HCT116 (cell line): ENCODE data around the gene CNTN4. TPM values are rescaled to one million over a fixed set of nuclear protein-coding genes. Genes with fewer than 3 reads are reported as not detected.

Experiments
- ATAC-seq: fragments of 200-7000 bp; cut with Tn5 transposase; 2 replicates; pipeline ENCODE4 v1.9.1; 2020; ENCODE audit warnings: mild to moderate bottlenecking, moderate library complexity
- BruUV-seq: library from RNA; stranded (reverse); fragments of 400-500 nt; replicated peaks from 2 replicates; lab custom pipeline; 2021; lab: Mats Ljungman, UMichigan
- CTCF ChIA-PET: fragments of 300-600 bp; sonication (Branson Sonifier 250); formaldehyde crosslinking; loops from one replicate; lab custom pipeline; 2021; ENCODE audit warnings: antibody characterized with exemption; lab: Charles Lee
- POLR2A ChIA-PET: fragments of 300-600, 350-600 bp; sonication (Branson Sonifier 250); formaldehyde crosslinking; loops from one replicate; lab custom pipeline; 2021; ENCODE audit warnings: antibody characterized with exemption; lab: Charles Lee
- RAD21 ChIA-PET, 2 experiments: fragments of 300-600 bp; sonication (Branson Sonifier 250); formaldehyde crosslinking; loops; one replicate each; lab custom pipeline; 2023; ENCODE audit warnings: low total read pairs in 2 of 2; ENCODE audit not compliant: uncharacterized antibody in 2 of 2, unreplicated experiment in 2 of 2, low non-redundant PET in 1 of 2; lab: Charles Lee
- DNase-seq: peaks from one replicate; pipeline ENCODE4 v3.0.0-alpha.2; 2010; ENCODE audit warnings: low read depth, low spot score
- H2AFZ ChIP-seq: fragments of 200-600 bp; shearing (Covaris generic), sonication (generic); 2 replicates; pipeline ENCODE4 v1.6.1; 2017; ENCODE audit warnings: low read depth, mixed run types, mixed read lengths, antibody characterized with exemption, low read length; ENCODE audit not compliant: poor library complexity, severe bottlenecking
- H3K27ac ChIP-seq: 2 replicates; pipeline ENCODE4 v1.5.1; 2012; ENCODE audit warnings: low read depth, low read length
- H3K27me3 ChIP-seq: fragments of 200-600 bp; sonication (generic); 2 replicates; pipeline ENCODE4 v1.6.1; 2016; ENCODE audit warnings: mixed run types, low read length, mixed read lengths; ENCODE audit not compliant: insufficient read depth
- H3K36me3 ChIP-seq, 2 experiments: fragments of 200-500 bp in 1 of 2; fragments of 200-600 bp in 1 of 2; sonication (Bioruptor generic) in 1 of 2; sonication (generic) in 1 of 2; 2 replicates each; pipeline versions ENCODE4 v1.5.1 to v1.6.1; 2014 to 2016; ENCODE audit warnings: low read length in 2 of 2, inconsistent platforms in 1 of 2, mixed read lengths in 1 of 2, mixed run types in 1 of 2; ENCODE audit not compliant: insufficient read depth in 2 of 2, control insufficient read depth in 1 of 2
- H3K4me1 ChIP-seq, 2 experiments: fragments of 200-600 bp in 1 of 2; sonication (generic) in 1 of 2; 2 replicates each; pipeline versions ENCODE4 v1.5.1 to v1.6.1; 2012 to 2017; ENCODE audit warnings: low read length in 2 of 2, inconsistent platforms in 1 of 2, mild to moderate bottlenecking in 1 of 2, mixed read lengths in 1 of 2, mixed run types in 1 of 2, moderate library complexity in 1 of 2; ENCODE audit not compliant: insufficient read depth in 2 of 2, control insufficient read depth in 1 of 2
- H3K4me2 ChIP-seq: fragments of 200-600 bp; sonication (generic); 2 replicates; pipeline ENCODE4 v1.6.1; 2017; ENCODE audit warnings: mixed run types, low read length, mixed read lengths
- H3K4me3 ChIP-seq, 2 experiments: fragments of 200-600 bp in 1 of 2; sonication (generic) in 1 of 2; replicated peaks in 1 of 2; 2 replicates each; pipeline ENCODE4 v1.5.1; 2011 to 2016; ENCODE audit warnings: low read length in 2 of 2, control low read depth in 1 of 2, low read depth in 1 of 2, mild to moderate bottlenecking in 1 of 2, mixed read lengths in 1 of 2, mixed run types in 1 of 2
- H3K79me2 ChIP-seq: fragments of 200-600 bp; sonication (generic); 2 replicates; pipeline ENCODE4 v1.6.1; 2017; ENCODE audit warnings: mild to moderate bottlenecking, mixed run types, low read length, moderate library complexity, mixed read lengths; ENCODE audit not compliant: insufficient read depth
- H3K9ac ChIP-seq: fragments of 200-600 bp; sonication (generic); 2 replicates; pipeline ENCODE4 v1.6.1; 2016; ENCODE audit warnings: low read length, mixed read lengths
- H3K9me2 ChIP-seq: fragments of 200-600 bp; sonication (generic), shearing (Covaris generic); 2 replicates; pipeline ENCODE4 v1.6.1; 2017; ENCODE audit warnings: mixed run types, mild to moderate bottlenecking, moderate library complexity; ENCODE audit not compliant: insufficient read depth
- H3K9me3 ChIP-seq, 2 experiments: fragments of 200-500 bp in 1 of 2; fragments of 200-600 bp in 1 of 2; sonication (Bioruptor generic) in 1 of 2; sonication (generic) in 1 of 2; 2 replicates each; pipeline ENCODE4 v1.6.1; 2014 to 2017; ENCODE audit warnings: low read length in 2 of 2, mixed read lengths in 2 of 2, inconsistent platforms in 1 of 2, low read depth in 1 of 2, mild to moderate bottlenecking in 1 of 2, mixed run types in 1 of 2, moderate library complexity in 1 of 2; ENCODE audit not compliant: control insufficient read depth in 1 of 2, insufficient read depth in 1 of 2
- H4K20me1 ChIP-seq: fragments of 200-600 bp; sonication (generic), shearing (Covaris generic); 2 replicates; pipeline ENCODE4 v1.6.1; 2017; ENCODE audit warnings: mixed run types, mild to moderate bottlenecking, moderate library complexity; ENCODE audit not compliant: insufficient read depth
- CBX3 ChIP-seq: IDR thresholded peaks from 2 replicates; pipeline ENCODE4 v1.6.1; 2012; ENCODE audit warnings: low read depth
- CTCF ChIP-seq, 3 experiments: fragments of 200-600 bp in 1 of 3; sonication (generic) in 1 of 3; IDR thresholded peaks in 2 of 3; conservative IDR thresholded peaks in 1 of 3; 2 replicates each; pipeline ENCODE4 v1.5.1; 2012 to 2017; ENCODE audit warnings: low read depth in 2 of 3, low read length in 2 of 3, antibody characterized with exemption in 1 of 3, borderline replicate concordance in 1 of 3, control low read depth in 1 of 3, mild to moderate bottlenecking in 1 of 3, mixed read lengths in 1 of 3, mixed run types in 1 of 3, moderate library complexity in 1 of 3; ENCODE audit not compliant: insufficient read depth in 1 of 3
- EGR1 ChIP-seq: IDR thresholded peaks from 2 replicates; pipeline ENCODE4 v1.6.1; 2012; ENCODE audit warnings: low read depth
- ELF1 ChIP-seq: IDR thresholded peaks from 2 replicates; pipeline ENCODE4 v1.6.1; 2012; ENCODE audit warnings: low read depth, borderline replicate concordance
- MAX ChIP-seq: IDR thresholded peaks from 2 replicates; pipeline ENCODE4 v1.6.1; 2012
- SIN3A ChIP-seq: IDR thresholded peaks from 2 replicates; pipeline ENCODE4 v1.6.1; 2012; ENCODE audit warnings: low read depth
- SP1 ChIP-seq: IDR thresholded peaks from 2 replicates; pipeline ENCODE4 v1.6.1; 2012; ENCODE audit warnings: low read depth
- SRF ChIP-seq: IDR thresholded peaks from 2 replicates; pipeline ENCODE4 v1.6.1; 2012; ENCODE audit warnings: low read depth
- intact Hi-C: fragments of 100-400 bp; cut with micrococcal nuclease; formaldehyde crosslinking; loops from 2 replicates; pipeline ENCODE4 v1.10.0; 2022
- total RNA-seq: library from RNA; stranded (reverse); gene quantifications from one replicate; pipeline ENCODE4 v1.2.1, GENCODE V29; 2021; ENCODE audit not compliant: unreplicated experiment

The CNTN4 gene
- total RNA-seq, 1 experiment from 2014 or later, result not detected

GRCh38 chr3:2154621-2155020 is 56.0 kb downstream of the CNTN4 start:
- ATAC-seq, result no peak
- Histone ChIP-seq H4K20me1 (no peaks in the 10 kb centered on the region), H3K9ac (no peak overlapping the region), H3K9me2 (no peaks in the 10 kb centered on the region), H3K27ac (no peak overlapping the region), H3K4me2 (no peak overlapping the region), H3K4me3 (no peak overlapping the region), H3K36me3 (no peaks in the 10 kb centered on the region), H3K9me3 (peaks cover 0 to 9% of the 10 kb centered on the region in 2 experiments; a peak in 2 of 4 replicates), H3K4me1 (no peaks in the 10 kb centered on the region), H3K79me2 (no peaks in the 10 kb centered on the region), H3K27me3 (no peaks in the 10 kb centered on the region), H2AFZ (no peak overlapping the region)
- RAD21 ChIA-PET, result no interaction called here
- intact Hi-C loops, result loop anchor here (5.0 kb wide), 1 partner anchor 813 kb away; no protein-coding TSS in a partner anchor
- CTCF ChIA-PET, result no interaction called here
- BruUV-seq, result no TSS peak
- TF ChIP-seq SIN3A (no peak), CBX3 (no peak), MAX (no peak), SRF (no peak), SP1 (no peak), ELF1 (no peak), EGR1 (no peak)
- DNase-seq, result no peak
- POLR2A ChIA-PET, result no interaction called here

DNA sequence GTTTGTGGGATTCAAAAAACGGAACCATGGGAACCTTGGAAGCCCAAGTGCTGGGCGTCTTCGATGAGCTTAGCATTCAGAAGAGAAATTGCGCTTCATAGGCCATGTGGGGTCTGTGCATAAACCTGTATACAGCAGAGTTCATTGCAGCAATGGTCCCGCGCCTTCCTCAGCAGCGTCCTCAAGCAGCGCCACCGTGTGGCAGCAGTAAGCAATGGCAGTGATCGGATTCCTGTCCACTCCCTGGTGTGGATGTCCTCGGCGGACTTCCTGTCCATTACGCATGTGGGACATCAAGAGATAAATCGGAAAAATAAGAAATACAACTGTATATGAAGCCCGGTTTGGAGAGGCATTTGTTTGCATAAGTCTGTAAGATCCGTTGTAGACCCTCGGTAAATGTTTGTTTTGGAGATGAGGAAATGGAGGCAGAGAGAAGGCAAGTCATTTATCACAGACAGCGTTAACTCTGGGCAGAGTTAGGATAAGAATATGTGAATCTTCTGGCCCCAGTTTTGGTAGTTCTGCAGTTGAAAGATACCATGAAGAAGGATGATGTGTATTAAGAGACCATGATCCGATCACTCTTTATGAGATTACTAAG is 57.7 kb downstream of the CNTN4 start:
- no peak overlapping the region for H3K4me2 ChIP-seq
- ChIA-PET CTCF (no interaction called here), RAD21 (no interaction called here), POLR2A (no interaction called here)
- H3K27me3 ChIP-seq, result no peaks in the 10 kb centered on the region
- H2AFZ ChIP-seq, result no peak overlapping the region
- intact Hi-C loops, result loop anchor here (5.0 kb wide), 1 partner anchor 811 kb away; no protein-coding TSS in a partner anchor
- no peaks in the 10 kb centered on the region for H4K20me1 ChIP-seq
- H3K9me3 ChIP-seq, result peaks cover 0 to 11% of the 10 kb centered on the region in 2 experiments; a peak in 2 of 4 replicates
- no peaks in the 10 kb centered on the region for H3K4me1 ChIP-seq
- H3K79me2 ChIP-seq, result no peaks in the 10 kb centered on the region
- DNase-seq (no peak), ATAC-seq (no peak)
- H3K9ac ChIP-seq, result no peak overlapping the region
- no TSS peak for BruUV-seq
- no peak overlapping the region for H3K27ac ChIP-seq
- TF ChIP-seq EGR1, result no peak
- peak in 2 of 3 experiments; percentile 32 to 44; a peak in 4 of 6 replicates for TF ChIP-seq CTCF (IDR thresholded peaks at IDR 0.05 in 2 of 3, conservative IDR thresholded peaks at IDR 0.05 in 1 of 3; ENCODE audit: borderline replicate concordance in 1 of 3, insufficient read depth in 1 of 3, low read depth in 2 of 3, low read length in 2 of 3)
- no peaks in the 10 kb centered on the region for H3K9me2 ChIP-seq
- H3K36me3 ChIP-seq, result no peaks in the 10 kb centered on the region
- no peak overlapping the region for H3K4me3 ChIP-seq
